ENCODE measurements around the gene SMAD6.

GRCh38 chr15:66738595-66738994 is 36.6 kb downstream of the SMAD6 start:
- TF ChIP-seq ZNF687 (IDR thresholded peaks at IDR 0.05) (no peak), CTCF (IDR thresholded peaks at IDR 0.05 in 2 of 3, conservative IDR thresholded peaks at IDR 0.05 in 1 of 3; ENCODE audit: control insufficient read depth in 2 of 3, extremely low read depth in 1 of 3, insufficient read depth in 1 of 3, low read depth in 3 of 3, low read length in 3 of 3) (no peak)

Data from GM12878 (cell line).